HepG2 (cell line): Measurements from ENCODE around the gene PTPN13. TPM values are rescaled to one million over a fixed set of nuclear protein-coding genes. Genes with fewer than 3 reads are reported as not detected.

Experiments
- polyA plus RNA-seq, 8 experiments: library from polyadenylated mRNA; depleted of rRNA in 3 of 8; stranded (reverse) in 7 of 8; unstranded in 1 of 8; fragments of >200 nt; fragmentation: Illumina TruSeq in 4 of 8; extraction: Trizol in 4 of 8; gene quantifications; 2 replicates each; pipeline versions ENCODE4 v1.2.1 to v1.2.3, GENCODE V29; 2011 to 2016; ENCODE audit warnings: low read depth in 4 of 8, missing spikeins in 1 of 8, mixed read lengths in 1 of 8; ENCODE audit not compliant: insufficient read depth in 1 of 8
- total RNA-seq, 5 experiments: library from RNA; depleted of rRNA; stranded (reverse); fragments of >200 nt; fragmentation: Illumina TruSeq; extraction: Trizol; gene quantifications; 2 replicates each; pipeline ENCODE4 v1.2.3, GENCODE V29; 2016; ENCODE audit warnings: low read depth in 1 of 5

Gene PTPN13
- total and polyA plus RNA-seq, 2 of the 13 experiments (the other 11 are each of a cell fraction or from before 2014, with no cell fraction given), result not detected

Other genes starting within 250 kb of the PTPN13 start
- gene MAPK10, start 234.3 kb upstream of the PTPN13 start, total RNA-seq (2016; rRNA removed; fragmentation: Illumina TruSeq; extraction: Trizol), result not detected in 2 replicates
- gene MAPK10, start 234.3 kb upstream of the PTPN13 start, polyA plus RNA-seq (2011; rRNA removed), result not detected in 2 replicates